HG02610 (cell line): ENCODE measurements around the gene ACSL5.
"Not testable (repeated sequence)": the region's sequence is repeated elsewhere in the genome, so short reads cannot be mapped to it uniquely, and the experiment has no call there.

Source experiments
- ATAC-seq: cut with Tn5 transposase; IDR thresholded peaks from one replicate; pipeline ENCODE4 v1.9.1; 2021; ENCODE audit warnings: mild to moderate bottlenecking, moderate library complexity; ENCODE audit not compliant: unreplicated experiment

ACSL5 gene

DNA sequence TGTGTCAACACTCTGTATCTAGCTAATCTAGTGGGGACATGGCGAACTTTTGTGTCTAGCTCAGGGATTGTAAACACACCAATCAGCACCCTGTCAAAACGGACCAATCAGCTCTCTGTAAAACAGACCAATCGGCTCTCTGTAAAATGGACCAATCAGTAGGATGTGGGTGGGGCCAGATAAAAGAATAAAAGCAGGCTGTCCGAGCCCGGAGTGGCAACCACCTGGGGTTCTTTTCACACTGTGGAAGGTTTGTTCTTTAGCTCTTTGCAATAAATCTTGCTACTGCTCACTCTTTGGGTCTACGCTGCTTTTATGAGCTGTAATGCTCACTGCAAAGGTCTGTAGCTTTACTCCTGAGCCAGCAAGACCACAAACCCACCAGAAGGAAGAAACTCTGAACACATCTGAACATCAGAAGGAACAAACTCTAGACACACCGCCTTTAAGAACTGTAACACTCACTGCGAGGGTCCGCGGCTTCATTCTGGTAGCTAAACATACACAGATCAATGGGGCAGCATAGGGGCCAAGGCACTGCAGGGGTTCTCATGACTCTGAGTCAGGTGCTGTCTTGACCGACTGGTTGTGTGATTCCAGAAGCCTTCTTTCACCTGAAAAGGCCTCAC is 1.6 kb upstream of the ACSL5 start:
- not testable (repeated sequence) for ATAC-seq

DNA sequence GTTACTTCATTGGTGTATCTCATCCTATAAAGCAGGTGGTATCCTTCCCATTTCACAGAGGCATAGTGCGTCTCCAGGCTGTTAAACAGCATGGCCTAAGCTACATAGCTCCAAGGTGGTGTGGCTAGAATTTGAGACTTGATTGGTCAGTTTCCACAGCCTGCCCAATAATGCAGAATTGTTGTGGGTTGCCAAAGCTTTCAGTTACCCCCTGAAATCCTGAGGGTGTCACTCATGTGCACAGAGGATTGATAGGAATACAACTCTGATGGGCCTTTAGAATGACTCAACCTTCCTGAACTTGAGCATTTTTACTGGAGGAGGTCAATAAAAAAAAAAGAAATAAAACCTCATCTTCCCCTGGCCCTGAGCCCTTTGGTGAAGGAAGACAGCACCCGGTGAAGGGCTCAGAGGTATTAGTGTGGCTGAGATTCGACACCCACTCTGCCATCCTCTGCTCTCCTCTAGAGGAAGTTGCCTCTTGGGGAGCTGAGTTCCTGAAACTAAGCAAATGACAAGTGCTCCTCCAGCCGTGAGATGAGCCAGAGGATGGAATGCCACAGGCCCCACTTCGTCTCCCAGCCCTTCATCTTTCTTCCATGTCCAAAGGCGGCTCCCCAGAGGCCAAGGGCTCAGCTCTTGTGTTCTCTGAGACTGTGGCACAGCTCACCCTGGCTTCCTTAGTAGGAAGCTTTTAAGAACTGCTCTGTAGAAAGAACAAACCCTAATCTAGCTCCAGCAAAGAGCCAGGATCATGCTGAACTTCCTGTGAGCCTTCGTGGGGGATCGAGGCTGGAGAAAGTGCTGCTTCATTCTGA is 1.0 kb downstream of the ACSL5 start:
- ATAC-seq = peak; percentile 48

DNA sequence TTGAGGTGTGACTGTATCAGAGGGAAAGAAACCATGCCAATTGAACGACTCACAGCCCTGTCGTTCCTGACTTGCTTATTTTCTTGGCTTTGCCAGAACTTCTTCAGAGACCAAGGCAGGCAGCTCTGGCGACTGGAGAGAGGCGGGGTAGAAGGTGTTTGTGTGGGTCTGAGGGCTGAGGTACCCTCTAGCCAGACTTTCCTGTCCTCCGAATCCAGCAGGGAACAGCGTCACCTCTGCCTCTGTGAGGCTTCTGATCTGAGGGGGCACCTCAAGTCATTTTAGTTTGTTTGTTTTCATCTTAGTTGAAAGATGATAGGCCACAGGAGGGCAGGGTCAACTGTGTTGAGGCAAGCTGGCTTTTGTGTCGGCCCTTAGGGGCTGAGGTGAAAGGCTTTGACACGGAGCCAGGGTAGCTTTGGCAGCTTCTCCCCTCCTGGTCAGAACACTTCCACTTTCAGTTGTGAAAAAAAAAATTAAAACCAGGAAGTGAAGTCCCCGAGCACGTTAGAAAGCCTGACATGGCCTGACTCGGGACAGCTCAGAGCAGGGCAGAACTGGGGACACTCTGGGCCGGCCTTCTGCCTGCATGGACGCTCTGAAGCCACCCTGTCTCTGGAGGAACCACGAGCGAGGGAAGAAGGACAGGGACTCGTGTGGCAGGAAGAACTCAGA is 1.9 kb downstream of the ACSL5 start:
- ATAC-seq = peak; percentile 84

DNA sequence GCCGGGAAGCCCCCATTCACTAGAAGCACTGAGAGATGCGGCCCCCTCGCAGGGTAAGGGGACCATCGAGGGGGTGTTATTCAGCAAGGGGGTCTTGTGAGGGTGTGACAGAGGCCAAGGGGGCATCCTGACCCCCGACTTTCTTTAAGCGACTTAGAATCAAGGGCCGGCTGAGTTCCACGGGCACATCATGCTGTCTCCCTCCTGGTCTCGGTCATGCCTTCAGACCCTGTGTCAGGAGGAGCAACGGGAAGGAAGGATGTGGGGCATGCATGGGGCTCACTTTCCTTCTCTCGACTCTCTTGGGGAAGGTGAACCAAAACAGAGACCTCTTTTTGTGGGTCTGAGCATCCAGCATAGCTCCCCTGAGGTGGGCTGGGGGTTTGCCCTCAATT is 2.5 kb downstream of the ACSL5 start:
- peak; percentile 26 for ATAC-seq

DNA sequence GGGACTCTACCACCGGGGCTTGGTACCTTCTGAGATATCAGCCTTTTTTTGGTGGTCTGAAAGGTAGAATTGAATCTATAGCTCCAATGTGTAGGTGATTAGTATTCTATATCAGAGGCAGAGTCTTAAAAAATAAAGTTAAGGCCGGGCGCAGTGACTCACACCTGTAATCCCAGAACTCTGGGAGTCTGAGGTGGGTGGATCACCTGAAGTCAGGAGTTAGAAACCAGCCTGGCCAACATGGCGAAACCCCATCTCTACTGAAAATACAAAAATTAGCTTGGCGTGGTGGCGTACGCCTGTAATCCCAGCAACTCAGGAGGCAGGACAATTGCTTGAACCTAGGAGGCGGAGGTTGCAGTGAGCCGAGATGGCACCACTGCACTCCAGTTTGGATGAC is 3.2 kb downstream of the ACSL5 start:
- not testable (repeated sequence) for ATAC-seq

DNA sequence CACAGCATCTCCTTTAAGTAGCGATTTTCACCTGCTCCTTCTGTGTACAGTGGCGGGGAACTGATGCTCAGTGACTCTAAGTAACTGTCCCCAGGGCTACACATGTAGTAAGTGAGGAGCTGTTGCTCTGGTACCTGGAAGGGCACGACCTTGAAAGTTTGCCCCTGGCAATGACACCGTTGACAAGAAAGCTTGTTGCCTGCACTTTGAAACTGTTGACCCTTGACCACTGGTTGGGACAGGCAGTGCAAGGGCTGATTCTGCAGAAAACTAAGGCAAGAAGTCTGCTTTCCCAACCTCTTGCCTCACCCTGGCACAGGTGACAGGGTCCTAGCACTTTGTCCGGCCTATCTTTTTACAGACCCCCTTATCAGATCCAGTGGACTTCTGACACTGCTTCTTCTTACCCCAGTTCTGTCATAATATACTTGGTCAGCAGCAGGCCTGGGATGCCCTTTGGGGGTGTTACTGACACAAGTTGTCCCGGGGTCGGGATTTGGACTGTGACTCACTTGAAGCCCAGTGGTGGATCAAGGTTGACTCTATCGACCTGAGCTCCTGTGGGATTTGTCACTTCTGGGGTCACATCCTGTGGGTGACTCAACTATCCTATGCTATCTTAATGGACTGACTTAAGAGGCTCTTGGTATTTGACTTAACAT is 5.8 kb downstream of the ACSL5 start:
- no peak for ATAC-seq

DNA sequence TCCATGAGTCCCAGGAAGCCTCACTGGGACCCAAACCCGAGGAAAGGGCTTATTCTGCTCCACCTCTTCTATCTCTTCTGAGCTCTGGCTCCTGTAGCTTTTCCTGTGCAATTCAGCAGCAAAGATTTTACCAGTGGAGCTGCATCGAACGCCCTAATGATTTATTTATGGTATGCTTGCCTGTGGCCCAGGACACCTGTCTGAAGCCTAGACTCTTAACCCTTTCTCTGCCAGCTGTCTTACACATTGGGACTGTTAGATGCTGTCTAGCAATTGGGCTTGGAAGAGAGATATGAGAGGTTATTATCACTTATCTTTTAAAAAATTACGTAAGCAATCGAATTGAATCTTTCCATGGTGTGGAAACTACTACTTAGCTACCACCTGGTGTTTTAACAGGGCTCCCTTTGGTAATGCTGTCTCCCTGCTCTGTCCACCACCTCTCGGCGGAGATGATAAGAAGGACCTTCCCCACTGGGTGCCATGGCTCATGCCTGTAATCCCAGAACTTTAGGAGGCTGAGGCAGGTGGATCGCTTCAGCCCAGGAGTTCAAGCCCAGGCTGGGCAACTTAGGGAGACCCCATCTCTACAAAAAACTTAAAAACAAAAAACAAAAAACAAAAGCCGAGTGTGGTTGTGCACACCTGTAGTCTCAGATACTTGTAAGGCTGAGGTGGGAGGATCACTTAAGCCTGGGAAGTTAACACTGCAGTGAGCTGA is 8.8 kb downstream of the ACSL5 start:
- no peak for ATAC-seq

DNA sequence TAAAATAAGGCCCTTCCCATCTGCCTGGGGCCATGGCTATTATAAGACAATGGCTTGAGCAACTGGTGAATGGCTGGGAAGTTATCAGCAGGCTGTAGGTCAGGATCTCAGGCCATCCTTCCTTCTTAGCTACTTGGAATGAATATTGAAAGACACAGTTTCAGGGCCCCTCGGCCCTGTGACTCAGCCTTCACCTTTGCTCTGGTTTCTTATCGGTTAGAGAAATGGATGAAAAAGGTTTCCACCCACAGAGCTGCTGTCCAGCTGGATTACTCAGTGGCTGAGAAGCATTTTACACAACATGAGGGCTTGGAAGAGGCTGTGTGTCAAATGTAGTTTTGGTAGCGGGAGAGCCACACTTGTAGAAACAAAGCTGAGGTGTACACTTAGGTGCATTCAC is 9.4 kb downstream of the ACSL5 start:
- no peak for ATAC-seq

DNA sequence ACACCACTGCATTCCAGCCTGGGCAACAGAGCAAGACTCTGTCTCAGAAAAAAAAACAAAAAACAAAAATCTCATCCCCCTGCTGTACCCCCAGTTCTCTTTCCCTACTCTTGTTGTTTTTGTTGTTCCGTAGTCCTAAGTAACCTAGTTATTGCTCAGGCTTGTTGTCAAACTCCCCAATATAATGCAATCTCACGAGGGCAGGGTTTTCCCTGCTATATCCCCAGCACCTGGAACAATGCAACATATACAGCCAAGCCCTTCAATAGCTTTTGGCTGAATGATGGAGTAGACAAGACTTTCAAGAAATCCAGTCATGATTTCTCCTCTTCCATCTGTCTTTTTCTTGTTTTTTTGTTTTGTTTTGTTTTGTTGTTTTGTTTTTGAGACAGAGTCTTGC is 10.2 kb downstream of the ACSL5 start:
- no peak for ATAC-seq

DNA sequence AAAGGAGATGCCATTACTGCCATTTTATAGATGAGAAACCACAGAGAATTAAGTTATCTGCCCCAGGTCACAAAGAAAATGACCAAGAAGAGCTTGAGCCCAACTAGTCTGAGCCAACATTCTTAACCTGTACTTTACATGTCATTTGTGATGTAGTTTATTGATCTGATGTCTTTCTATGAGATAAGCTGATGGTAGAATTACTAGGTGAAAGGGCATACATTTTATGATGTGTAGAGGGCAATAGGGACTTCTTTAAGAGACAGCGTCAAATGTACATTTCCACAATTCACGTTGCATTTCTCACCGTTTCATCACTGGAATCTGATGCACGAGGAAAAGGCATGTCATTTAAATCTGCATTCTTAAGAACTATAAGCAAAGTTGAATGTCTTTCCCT is 11.3 kb downstream of the ACSL5 start:
- ATAC-seq = no peak

DNA sequence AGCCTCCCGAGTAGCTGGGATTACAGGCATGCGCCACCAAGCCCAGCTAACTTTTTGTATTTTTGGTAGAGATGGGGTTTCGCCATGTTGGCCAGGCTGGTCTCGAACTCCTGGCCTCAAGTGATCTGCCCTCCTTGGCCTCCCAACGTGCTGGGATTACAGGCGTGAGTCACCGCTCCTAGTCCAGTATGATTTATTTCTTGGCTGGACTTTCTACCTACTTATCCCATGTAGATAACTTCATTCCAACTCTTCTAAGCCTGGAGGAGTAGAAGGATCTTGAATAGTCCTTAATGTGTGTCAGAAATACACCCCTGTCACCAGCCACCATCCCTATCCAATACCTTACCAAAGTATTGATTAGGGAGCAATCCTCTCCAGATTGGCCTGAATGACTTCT is 14.1 kb downstream of the ACSL5 start:
- not testable (repeated sequence) for ATAC-seq

DNA sequence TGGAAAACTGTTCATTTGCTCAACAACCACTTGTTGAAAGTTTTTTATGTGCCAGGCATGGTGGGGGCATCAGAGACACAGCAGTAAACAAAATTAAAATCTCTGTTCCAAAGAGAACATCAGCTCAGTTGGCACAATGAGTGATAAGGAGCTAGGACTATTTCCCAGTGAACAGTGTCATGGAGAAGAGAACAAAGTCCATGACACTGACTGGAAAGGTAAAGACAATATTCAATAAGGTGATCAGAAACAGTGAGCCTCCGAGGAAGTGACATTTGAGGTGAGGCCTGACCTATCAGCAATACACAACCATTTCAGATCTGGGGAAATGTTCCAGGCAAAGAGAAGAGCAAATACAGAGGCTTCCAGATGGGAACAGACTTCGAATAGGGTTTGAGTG is 14.6 kb downstream of the ACSL5 start:
- no peak for ATAC-seq

DNA sequence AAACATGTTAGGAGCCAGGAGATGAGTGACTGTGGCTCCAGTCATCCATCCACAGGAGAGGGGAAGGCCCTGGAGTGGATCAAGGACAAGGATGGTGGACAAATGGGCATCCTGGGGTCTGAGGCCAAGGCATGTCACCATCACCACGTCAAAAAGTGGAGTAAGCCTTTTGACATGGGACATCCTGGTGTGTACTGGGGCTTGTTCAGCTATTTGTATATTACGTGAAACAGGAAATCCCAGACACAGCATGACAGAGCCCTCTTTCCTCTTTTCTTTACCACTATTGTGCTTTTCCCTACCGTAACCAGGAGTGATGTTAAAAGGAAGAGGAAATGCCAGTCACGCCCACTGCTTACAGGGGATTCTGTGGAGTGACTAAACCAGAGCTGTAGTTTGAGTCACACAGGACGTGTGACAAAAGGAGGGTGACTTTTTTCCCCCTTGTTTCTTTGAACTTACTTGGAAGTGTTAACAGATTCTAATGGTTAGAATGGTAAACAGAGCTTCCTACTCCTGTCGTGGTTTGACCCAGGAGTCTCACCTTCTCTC is 15.4 kb downstream of the ACSL5 start:
- peak; percentile 85 for ATAC-seq

DNA sequence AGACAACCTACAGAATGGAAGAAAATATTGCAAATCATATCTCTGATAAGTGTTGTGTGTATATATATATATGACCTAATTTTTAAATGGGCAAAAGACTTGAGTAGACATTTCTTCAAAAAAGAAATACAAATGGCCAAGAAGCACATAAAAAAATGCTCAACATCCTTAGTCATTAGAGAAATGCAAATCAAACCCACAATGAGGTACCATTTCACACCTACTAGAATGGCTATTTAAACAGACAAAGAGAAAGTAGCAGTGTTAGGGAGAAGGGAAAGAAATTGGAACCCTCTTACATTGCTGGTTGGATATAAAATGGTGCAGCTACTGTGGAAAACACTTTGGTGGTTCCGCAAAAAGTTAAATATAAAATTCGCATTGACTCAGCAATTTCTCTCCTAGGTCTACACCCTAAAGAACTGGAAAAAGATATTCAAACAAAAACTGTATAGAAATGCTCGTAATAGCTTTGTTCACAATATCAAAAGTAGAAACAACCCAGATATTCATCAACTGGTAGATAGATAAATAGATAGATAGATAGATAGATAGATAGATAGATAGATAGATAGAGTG is 16.3 kb downstream of the ACSL5 start:
- ATAC-seq = no peak

DNA sequence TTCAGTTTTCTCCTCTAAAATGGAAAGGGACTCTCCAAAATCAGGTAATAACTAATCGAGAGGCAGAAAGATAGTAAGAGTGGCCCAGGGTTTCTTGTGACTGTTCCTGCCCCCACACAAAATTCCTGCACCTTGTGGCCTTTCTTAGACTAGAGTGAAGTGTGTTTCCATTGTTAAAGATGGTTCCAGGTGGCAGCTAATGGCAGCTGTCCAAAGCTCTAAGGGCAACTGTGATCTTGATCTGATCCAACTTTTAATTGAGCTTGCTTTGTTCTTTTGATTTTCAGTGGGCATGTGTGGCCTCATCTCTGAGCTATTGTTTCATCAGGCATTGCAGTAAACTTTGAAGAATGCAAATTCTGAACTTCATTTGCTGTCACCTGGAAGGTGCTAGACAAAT is 19.4 kb downstream of the ACSL5 start:
- ATAC-seq = no peak

DNA sequence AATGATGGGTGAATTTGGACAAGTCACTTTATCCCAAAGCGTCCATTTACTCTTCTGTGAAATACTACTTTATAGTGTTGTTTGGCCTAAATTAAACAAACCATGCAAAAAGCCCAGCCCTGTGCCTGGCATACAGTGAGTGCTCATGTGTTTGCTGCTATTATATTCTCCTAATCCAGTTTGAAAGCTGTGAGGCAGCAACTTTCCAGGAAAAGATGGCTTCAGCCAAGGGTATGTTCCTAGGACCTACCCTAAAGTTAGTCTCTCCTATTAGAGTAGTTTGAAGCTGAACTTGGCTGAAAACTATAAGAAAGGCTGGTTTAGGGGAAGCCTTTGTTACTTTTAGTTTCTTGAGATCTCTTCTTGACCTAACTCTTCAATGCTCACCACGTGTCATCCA is 19.9 kb downstream of the ACSL5 start:
- no peak for ATAC-seq

DNA sequence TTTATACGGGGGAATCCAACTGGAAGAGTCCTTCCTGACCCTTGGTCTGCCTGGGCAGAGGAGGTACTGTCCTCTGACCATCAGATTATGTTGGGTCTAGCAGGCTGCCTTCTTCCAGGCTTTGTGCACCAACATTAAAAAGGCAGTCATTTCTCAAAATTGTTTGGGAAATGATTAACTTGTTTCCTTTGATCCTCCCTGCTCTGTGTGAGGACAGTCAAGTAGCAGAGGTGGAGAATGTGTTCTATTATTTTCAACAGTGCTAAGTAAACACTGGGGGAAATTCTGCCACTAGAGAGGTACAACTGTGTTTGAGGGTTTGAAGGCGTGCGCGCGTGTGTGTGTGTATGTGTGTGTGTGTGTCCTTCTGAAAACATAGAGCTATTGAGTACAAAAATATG is 20.6 kb downstream of the ACSL5 start:
- ATAC-seq = no peak

DNA sequence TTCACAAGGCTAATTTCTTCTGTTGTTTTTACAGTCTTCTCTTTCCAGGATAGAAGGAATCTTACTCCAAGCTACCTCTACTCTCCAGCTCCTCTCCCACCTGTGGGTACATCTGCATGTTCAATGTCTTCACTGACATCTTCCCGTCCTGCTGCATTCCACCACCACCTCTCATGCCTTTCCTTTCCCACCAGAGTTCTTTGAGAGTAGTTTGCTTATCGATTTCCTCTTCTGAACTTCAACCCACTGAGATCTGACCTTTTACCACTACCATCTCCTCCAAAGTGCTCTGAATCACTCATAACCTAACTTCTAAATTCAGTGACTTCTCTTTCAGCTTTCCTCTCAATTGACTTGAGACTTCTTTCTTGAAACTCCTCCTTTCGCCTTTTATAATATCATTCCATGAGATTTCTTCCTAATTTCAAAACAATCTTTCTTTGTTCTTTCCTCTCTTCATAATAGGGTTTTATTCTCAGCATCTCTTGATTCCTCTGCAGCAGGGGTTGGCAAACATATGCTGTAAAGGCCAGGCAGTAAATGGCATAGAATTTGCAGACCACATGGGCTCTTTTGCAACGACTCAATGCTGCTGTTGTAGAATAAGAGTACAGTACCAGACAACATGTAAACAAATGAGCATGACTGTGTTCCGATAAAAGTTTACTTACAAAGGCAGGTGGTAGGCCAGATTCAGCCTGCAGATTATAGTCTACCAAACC is 22.1 kb downstream of the ACSL5 start:
- no peak for ATAC-seq

DNA sequence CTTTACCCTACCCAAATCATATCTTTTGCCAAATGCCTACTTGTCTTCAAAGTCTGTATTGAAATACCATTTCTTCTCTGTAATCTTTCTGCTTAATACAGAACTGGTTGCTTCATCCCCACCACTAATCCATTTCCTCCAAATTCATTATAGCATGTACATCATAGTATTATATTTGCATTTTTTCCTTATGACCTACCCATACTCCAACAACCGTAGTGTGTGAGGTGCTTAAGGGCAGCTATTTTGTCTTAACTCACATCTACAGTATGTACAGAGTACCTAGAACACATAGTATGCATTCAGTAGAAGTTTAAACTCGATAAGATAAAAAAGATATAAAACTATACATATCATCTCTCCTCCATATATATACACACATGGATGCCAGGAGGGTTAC is 23.7 kb downstream of the ACSL5 start:
- ATAC-seq = no peak

DNA sequence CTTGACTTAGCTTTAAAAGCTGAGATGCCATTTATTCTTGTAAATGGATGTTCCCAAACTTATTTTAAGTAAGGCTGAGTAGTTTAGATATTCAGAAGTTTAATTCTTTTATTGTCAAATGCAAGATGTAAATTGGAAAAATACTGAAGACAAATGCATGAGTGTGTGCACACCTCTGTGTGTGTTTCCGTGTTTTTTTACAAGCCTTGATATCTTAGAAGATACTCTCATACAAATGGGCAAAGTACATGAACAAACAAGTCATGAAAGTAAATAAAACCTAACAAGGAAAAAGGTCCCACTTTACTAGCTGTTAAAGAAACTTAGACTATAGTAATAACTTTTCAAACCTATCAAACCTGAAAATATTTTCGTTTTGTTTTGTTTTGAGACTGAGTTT is 29.0 kb downstream of the ACSL5 start:
- no peak for ATAC-seq
